HG03460 (cell line): ENCODE measurements around the gene ERICH2.

Source experiments
- ATAC-seq: cut with Tn5 transposase; IDR thresholded peaks from one replicate; pipeline ENCODE4 v1.9.1; 2021; ENCODE audit not compliant: unreplicated experiment

The ERICH2 gene

DNA sequence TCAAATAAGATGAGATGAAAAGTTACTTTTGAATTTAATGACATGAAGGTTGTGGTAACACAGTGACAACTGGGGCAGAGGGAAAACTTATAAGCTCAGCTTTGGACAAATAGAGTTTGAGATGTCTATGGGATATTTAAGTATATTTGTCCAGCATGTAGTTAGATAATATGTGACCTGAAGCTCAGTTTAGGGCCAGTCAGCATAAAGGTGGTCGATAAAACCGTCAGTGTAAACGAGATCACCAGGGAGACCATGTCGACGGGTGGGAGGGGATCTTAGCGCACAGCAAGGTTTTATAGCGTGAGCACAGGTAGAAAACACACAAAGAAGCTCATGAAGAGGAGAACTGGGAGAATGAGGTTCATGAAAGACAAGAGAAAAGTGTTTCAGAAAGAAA lies 7.4 kb upstream of the ERICH2 start:
- ATAC-seq = no peak

DNA sequence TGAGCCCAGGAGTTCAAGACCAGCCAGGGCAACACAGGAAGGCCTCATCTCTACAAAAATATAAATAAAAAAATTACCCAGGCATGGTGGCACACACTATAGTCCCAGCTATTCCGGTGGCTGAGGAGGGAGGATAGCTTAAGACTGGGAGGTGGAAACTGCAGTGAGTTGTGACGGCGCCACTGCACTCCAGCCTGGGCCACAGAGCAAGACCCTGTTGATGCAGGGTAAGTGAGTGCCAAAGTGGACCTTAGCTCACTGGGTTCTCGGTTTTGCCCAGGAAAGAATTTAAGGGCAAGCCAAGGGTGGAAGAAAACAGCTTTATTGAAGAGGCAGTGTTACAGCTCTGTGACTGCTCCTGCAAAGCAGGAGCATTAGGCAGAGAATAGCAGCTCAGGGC lies 6.9 kb upstream of the ERICH2 start:
- ATAC-seq = no peak

DNA sequence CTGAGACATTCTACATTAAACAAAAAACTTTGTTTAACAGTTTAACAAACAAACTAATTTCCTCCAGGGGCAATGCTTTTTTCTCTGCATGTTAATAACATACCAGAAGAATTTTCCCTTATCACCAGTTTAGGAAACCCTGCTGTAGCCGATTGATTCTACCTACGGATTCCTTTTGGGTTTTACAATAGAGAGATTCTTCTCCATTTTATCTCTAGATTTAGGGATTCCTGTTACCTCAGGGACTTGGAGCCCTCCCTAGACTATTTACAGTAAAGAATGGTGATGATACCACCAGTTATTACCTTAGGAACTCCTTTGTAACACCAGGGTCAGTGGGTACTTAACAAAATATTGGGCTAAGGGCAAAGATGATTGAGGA lies 5.3 kb upstream of the ERICH2 start:
- no peak for ATAC-seq

DNA sequence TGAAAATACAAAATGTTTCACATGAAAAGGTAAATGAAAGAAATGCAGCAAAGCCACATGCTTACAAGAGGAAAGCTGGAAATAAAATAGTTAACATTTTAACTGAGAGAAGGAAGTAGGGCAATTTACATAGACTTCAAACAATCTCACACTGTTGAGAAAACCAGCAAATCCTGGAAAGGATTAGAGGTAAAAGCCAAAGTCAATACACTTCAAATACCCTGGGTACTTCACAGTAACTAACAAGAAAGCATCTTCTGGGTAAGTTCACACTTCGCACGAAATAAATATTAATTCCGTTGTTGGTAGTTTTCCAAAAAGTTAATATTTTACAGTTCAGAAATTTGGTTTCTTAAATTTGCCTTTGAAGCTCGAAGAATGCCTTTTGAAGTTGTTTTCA lies 3.5 kb upstream of the ERICH2 start:
- ATAC-seq = no peak

DNA sequence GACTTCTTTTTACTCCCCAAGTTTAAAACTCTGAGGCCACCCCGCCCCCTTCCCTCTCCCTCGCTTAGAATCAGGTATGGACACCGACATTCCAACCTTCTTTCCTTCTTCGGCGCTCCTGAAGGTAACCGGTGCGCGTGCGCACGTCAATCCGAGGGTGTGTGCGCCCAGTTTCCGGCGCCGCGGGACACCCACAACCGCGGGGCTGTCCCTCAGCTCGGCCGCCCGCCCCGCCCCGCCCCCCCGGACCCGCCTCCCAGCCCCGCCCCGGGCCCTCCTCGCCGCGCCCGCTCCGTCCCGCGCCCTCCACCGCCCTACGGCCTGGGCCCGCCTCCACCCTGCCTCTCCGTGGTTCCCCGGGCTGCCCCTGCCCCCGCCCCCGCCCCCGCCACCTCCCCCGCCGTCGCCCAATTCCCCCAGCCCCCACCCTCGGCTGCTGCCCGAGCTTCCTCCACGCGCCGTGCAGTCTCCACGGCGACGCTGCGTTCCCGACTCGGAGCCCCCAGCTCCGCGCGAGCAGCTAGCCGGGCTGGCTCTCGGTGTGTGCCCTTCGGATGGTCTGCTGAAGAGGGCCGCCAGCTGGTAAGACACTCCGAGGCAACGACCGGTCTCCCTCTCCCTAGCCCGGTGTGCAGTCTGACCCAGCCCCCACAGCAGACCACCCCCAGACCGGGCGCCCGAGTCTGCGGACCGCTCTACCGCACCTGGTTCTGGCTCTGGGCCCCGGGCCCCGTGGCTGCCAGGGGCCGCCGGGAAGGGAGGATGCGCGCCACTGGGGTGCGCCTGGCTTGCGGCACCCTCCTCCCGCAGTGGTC lies 635 bp downstream of the ERICH2 start:
- ATAC-seq = peak; percentile 87

DNA sequence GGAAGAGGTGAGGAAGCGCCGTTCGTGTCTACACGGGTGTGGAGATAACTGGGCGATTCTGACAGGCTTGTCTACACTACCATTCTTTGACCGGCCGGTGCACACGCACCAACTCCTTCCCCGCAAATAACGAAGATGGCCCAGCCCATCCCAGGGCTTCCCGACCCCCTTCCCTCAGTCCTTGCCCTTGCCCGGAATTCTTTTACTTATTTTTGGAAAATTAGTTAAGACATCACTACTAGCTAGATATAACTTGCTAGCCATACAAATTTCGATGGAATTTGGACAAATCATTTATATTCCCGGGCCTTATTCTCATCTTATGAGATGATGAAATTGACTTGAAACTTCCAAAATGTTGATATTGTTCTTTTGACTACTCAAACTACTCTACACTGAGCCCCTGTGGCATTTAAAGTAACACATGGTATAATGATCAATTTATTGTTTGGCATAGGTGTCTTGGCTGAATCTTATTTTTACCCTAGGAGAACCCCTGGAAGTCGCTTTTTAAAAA lies 1.3 kb downstream of the ERICH2 start:
- ATAC-seq = no peak

DNA sequence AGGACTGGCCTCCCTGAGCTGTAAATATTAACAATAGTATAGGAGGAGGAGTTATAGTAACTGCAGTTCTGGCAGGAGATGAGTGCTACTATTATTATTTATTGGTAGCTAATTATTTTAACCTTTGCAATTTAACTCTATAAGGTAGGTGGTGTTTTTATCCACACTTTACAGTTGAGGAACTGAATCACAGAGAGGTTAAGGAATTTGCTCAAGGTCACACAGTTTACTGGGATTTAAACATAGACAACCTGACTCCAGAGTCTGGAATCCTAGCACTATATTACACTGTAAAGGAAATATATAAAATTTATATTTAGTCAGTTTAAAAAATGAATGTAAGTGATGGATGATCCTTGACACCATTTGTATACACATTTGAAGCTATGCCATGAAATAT lies 2.1 kb downstream of the ERICH2 start:
- no peak for ATAC-seq

DNA sequence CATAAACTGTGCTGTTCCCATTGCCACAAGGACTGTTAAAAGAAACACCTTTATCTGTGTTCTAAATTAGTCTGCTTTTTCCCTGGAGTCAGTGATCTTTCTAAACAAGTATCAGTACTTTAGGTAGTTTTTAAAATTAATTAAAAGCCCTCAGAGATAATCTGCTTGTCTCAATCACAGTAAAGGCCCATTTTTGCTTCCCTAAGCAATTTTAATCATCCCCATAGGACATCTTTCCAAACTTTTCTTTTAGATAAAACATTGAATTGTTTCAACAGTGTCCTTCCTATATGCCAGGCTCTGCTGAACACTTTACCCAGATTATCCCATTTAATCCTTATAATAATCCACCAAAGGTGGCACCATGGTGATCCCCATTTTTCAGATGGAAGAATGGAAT lies 3.9 kb downstream of the ERICH2 start:
- no peak for ATAC-seq

DNA sequence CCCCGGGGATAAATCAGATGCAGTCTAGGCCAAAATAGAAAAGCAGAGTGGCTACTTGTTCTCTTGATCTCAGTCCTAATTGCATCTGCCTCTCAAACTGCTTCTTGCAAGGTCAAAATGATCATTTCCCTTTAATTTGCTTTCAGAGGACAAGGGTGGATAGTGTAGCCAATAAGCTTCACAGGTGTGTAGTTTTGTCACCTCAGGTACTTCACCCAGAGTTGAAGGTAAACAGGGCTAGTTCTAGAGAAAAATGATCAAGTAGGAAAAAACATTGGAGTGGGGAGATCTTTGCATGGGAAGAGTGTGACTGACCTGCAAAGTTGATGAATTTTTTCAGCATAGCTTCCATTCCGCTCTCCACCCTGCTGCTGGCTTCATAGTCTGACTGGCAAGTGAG lies 8.7 kb downstream of the ERICH2 start:
- no peak for ATAC-seq

DNA sequence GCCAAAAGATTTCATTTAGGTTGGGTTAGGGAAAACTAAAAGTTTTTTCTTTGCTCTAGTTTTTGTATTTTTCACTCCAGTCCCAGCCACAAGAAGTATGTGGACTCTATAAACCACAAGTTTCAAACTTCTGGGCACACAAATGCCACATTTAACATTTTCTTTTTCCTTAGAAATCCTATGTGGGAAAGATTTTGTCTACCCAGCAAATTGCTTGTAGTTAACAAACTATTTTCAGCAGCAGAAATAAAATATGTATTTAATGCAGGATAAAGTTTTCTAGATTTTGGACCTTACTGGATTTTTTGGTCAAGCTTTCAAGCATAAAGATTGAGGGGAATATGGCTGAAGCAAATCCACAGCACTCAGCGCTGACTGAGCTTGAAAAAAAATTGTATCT lies 9.1 kb downstream of the ERICH2 start:
- no peak for ATAC-seq

DNA sequence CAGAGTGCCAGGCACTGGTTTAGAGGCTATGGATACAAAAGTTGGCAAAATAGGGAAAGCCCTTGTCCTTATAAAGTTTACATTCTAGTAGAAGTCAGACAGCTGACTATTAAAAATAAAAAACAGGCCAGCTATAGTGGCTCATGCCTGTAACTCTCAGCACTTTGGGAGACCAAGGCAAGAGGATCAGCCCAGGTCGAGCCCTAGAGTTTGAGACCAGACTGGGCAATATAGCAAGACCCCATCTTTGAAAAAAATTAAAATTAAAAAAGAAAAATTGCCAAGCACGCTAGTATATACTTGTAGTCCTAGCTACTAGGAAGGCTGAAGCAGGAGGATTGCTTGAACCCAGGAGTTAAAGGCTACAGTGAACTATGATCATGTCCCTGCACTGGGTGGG lies 12.5 kb downstream of the ERICH2 start:
- no peak for ATAC-seq

DNA sequence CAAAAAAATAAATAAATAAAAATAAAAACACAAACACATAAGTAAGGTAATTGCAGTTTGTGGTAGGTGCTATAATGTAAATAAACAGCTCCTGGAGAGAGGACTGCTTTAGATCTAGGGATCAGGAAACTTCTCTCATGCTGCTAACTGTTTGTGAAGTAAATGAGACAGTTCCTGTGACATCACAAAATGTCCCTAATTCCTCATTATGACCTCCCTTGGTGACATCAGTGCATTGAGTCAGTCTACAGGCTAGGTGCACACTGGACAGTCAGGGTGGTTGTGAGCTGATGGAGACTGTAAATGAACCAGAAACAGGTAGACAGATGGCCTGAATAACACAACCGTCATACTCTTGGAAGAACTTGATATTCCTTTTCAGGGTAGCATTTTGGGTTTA lies 13.4 kb downstream of the ERICH2 start:
- ATAC-seq = no peak

DNA sequence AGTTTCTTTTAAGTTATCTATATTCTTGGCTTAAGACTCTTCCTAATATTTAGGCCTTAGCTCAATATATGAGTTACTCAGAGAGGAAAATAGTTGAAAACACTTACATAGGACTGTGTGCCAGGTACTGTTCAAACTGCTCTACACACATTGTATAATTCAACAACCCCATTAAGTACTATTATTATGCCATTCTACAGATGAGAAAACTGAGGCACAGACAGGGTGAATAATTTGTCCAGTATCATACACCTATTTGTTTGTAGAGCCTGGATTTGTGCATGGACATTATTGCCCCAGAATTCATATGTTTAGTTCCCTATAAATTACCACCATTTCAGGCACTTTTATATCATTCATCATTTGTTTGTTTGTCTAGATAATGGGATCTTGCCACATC lies 28.8 kb downstream of the ERICH2 start:
- no peak for ATAC-seq

DNA sequence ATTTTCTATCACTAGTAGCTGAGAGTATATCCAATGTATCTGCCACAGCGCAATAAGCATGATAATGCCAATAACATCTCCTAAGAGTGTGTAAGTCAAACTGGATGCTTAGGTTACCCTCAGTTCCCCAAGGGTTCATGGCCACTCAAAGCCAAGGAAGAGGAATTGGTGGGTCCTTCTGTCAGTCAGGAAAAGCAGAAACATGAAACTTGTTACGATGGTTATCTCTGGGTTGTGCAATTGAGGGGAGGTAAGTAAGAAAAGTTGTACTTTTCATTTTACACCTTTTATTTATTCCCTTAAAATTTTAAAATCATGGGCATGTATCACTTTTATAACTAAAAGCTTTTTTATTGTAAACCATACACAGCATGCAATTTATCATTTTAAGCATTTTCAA lies 36.4 kb downstream of the ERICH2 start:
- no peak for ATAC-seq

DNA sequence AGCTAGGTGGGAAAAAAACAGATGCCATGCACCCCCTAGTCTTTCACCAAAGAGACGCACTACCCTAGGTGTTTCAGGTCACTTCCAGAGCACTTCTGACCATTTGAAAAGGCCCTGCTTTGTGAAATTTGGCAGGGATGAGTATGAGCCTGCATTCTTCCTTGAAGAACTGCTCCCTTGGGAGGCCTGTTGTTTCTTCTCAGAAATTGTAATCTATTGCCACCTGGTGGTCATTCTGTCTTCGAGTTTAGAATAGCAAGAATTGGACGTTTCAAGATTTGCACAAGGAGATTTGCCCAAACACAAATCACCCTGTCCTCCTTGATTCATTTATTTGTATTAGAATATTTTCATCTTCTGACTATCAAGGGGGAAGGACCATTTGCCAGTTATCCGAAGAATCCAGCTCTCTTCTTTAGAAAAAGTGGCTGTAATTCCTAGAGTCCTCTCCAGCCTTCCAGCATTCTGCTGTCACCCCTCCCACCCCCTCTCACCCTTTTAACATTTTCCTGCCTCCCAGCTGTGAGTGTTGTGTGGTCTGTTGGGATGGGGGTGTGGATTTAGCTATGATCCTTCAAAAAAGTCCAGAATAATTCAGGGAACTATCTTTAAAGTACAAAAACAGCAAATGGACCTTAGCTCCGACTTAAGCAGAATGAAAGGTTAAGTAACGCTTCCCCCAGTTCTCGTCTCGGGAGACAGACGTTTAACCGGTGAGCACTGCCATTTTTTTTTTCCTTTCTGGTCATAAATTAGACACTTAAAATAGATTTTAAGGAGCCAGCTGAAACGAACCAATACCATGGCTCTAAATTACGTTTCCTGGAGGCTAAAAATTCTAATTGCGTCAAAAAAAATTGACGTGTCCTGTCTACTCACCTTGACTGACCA lies 42.8 kb downstream of the ERICH2 start:
- ATAC-seq = no peak

DNA sequence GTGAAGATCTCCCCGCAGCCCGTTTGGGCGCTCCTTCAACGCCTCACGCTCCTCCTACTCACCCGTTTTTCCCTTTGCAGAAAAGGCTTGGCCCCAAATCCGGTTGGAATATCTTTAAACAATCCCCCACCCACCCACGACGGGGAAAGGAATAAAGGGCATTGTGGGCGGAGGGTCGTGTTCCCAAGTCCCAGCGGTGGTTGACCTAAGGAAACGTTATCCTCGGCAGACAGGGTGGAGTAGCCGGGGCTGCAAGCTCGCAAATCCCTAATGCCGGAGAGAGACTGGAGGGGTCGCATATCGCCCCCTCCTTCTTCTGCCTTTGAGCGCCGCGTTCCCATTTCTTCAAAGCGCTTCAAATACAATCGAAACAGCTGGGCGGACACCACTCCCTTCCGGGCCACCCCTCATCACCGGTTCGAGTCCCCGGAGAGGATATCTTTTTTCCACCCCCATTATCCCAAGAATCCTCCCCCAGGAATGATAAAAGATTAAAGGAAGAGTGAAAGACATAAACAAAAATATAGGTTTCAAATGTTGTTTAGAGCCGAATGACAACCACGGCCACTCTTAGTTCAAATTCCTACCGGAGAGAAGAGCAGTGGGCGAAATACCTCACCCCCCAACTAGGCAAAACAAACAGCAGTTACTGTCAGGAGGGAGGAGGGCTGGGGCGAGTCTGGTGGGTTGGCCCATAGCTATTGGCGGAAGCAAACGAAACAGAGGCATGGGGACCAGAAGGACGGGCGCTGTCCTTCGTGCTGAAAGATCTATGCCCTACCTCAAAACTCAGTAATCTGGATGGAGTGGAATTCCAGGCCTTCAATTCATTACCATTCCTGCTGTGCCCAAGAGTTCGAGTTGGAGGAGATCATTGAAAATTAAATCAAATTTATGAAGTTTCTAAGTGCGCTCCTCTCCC lies 43.7 kb downstream of the ERICH2 start:
- no peak for ATAC-seq

DNA sequence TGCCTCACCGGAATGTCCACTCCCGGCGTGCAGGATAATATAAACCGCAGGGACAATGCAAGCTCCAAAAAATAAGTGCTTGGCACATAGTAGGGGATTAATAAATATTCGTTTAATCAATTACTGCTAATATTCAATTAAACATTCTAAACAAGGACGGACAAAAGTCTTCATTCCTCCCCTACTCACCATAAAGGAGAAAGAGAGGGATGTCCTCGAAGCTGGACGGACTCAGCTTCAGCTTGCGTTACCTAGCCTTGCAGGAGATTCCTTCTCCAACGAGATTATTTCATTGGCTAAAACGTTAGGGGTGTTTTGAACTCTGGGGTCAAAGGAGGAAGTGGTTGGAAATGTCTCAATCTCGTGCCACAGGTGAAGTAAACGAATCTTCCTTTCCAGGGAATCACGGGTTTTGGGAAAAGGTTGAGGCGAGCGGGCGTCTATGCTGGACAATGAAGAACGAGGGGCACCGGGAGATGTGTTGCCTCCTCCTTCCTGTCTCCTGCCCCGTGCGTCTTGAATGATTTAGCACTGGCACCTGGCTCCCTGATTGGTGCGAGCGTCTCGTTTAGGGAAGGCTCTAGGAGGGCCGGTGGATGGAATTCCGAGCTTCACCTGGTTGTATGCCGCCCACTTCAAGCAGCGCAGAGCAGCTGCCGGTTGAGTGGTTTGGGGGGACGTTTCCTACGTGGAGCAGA lies 44.5 kb downstream of the ERICH2 start:
- ATAC-seq = no peak

DNA sequence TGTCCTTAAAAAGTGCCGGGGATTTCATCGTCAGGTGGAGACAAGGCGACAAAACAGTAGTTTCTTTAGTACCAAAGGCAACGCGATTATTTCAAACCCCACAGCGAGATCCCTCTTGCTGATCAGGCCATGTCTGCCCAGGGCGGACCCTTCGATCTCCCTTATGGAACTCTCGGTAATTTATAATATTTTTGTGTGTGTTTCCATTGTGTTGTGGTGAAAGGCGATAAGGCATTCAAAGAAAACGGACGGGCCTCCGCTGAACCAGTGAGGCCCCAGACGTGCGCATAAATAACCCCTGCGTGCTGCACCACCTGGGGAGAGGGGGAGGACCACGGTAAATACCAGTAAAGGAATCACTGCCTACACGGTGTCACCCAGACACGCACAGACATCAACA lies 45.1 kb downstream of the ERICH2 start:
- no peak for ATAC-seq

DNA sequence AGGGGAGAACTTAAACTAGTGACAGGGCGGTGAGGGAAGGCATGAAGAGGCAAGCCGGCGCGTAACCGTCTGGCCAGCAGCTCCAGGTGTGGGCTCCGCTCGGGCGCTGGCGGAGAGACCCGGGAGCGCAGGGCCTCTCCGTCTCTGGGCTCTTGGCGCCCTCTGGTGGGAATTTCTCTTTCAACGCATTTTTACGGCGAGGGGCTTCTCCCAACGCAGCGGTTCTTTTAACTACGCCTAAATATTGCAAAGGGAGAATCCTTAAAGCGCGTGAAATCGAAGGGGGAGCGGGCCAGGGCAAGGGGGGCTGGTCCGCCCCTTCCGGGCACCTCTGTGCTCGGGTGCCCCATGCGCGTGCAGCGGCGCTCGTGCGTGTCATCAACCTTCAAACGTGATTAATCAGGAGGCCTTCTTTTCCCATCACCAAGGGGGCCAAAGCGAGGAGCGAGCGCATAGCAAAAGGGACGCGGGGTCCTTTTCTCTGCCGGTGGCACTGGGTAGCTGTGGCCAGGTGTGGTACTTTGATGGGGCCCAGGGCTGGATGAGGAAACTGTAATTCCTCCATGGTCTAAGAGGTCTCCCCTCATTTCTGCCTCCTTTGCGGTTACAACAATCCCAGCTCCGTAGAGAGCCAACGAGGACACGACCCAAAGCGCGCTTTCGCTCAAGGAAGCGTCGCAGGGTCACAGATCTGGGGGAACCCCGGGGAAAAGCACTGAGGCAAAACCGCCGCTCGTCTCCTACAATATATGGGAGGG lies 45.7 kb downstream of the ERICH2 start:
- no peak for ATAC-seq
